CD4-positive, alpha-beta T cell (primary cell): ENCODE measurements around the gene PLAC8L1. TPM values are rescaled to one million over a fixed set of nuclear protein-coding genes. Genes with fewer than 3 reads are reported as not detected.

Experiments used
- ATAC-seq: fragments of 200-7000 bp; cut with Tn5 transposase; one replicate; pipeline ENCODE4 v1.10.0; 2022; ENCODE audit warnings: mild to moderate bottlenecking; ENCODE audit not compliant: poor library complexity
- CTCF ChIA-PET: fragments of 350-600 bp; sonication (Branson Sonifier 250); formaldehyde crosslinking; loops from one replicate; lab custom pipeline; 2021; ENCODE audit warnings: antibody characterized with exemption, inconsistent platforms; lab: Charles Lee
- POLR2A ChIA-PET: fragments of 350-600 bp; sonication (Branson Sonifier 250); formaldehyde crosslinking; loops from one replicate; lab custom pipeline; 2021; ENCODE audit warnings: antibody characterized with exemption, inconsistent platforms; lab: Charles Lee
- DNase-seq, 14 experiments: peaks; one replicate each; pipeline ENCODE4 v3.0.0-alpha.2; 2013 to 2020; ENCODE audit warnings: mixed read lengths in 2 of 14
- H3K27ac ChIP-seq, 2 donors: one replicate each; pipeline versions ENCODE4 v1.5.1 to v1.7.0; 2013; ENCODE audit warnings: low read length in 2 of 2, low read depth in 1 of 2, mild to moderate bottlenecking in 1 of 2
- H3K27me3 ChIP-seq, 2 experiments: 1 replicate in 1 of 2; 2 replicates in 1 of 2; pipeline versions ENCODE4 v1.6.1 to v1.7.0; 2013; ENCODE audit warnings: low read length in 2 of 2, control low read depth in 1 of 2, mild to moderate bottlenecking in 1 of 2, moderate library complexity in 1 of 2; ENCODE audit not compliant: insufficient read depth in 2 of 2, control insufficient read depth in 1 of 2
- H3K36me3 ChIP-seq: one replicate; pipeline ENCODE4 v1.6.1; 2013; ENCODE audit warnings: low read length, control low read depth; ENCODE audit not compliant: insufficient read depth
- H3K4me1 ChIP-seq: one replicate; pipeline ENCODE4 v1.6.1; 2013; ENCODE audit warnings: low read length, control low read depth; ENCODE audit not compliant: insufficient read depth
- H3K4me3 ChIP-seq: one replicate; pipeline ENCODE4 v1.5.1; 2013; ENCODE audit warnings: mild to moderate bottlenecking, low read length, moderate library complexity
- H3K9me3 ChIP-seq, 2 experiments: 1 replicate in 1 of 2; 2 replicates in 1 of 2; pipeline versions ENCODE4 v1.6.1 to v1.7.0; 2013; ENCODE audit warnings: low read length in 2 of 2, mild to moderate bottlenecking in 2 of 2, control low read depth in 1 of 2, moderate library complexity in 1 of 2; ENCODE audit not compliant: control insufficient read depth in 1 of 2, insufficient read depth in 1 of 2
- H3K27ac Mint-ChIP-seq: one replicate; pipeline ENCODE4 v1.8.0; 2020; ENCODE audit warnings: mixed read lengths
- H3K27me3 Mint-ChIP-seq: one replicate; pipeline ENCODE4 v1.8.0; 2021; ENCODE audit warnings: mixed read lengths
- H3K36me3 Mint-ChIP-seq: one replicate; pipeline ENCODE4 v1.8.0; 2021; ENCODE audit warnings: low read depth, mixed read lengths
- H3K4me1 Mint-ChIP-seq: one replicate; pipeline ENCODE4 v1.8.0; 2021; ENCODE audit warnings: low read depth, mixed read lengths
- H3K4me3 Mint-ChIP-seq: one replicate; pipeline ENCODE4 v1.8.0; 2020; ENCODE audit warnings: mild to moderate bottlenecking, mixed read lengths
- H3K9me3 Mint-ChIP-seq: one replicate; pipeline ENCODE4 v1.8.0; 2020; ENCODE audit warnings: mixed read lengths
- CTCF ChIP-seq: fragments of 200-600 bp; IDR thresholded peaks from one replicate; pipeline ENCODE4 v1.8.0; 2022; ENCODE audit warnings: antibody characterized with exemption, mild to moderate bottlenecking
- intact Hi-C, 2 experiments: fragments of 100-400 bp; cut with DNase I in 1 of 2; cut with micrococcal nuclease in 1 of 2; formaldehyde crosslinking; loops; one replicate each; pipeline versions ENCODE4 v1.15.1 to v1.9.0; 2023 to 2025; cut with DNase I, micrococcal nuclease
- total RNA-seq, 174 experiments: library from RNA in 2 of 174; stranded (reverse) in 2 of 174; gene quantifications; one replicate each; pipeline ENCODE4 v1.2.3 and lab custom pipeline; 2021 to 2026

Gene PLAC8L1
- total RNA-seq, 2 experiments from 2014 or later, result 0.56 TPM; not detected in 1

GRCh38 chr5:146052780-146053179, 52.6 kb downstream of the PLAC8L1 start:
- H3K4me3 ChIP-seq, result no peak overlapping the region
- H3K27ac ChIP-seq, result no peak overlapping the region

GRCh38 chr5:146051678-146052077, 53.7 kb downstream of the PLAC8L1 start:
- H3K27me3 ChIP-seq, result no peaks in the 10 kb centered on the region
- DNase-seq (no peak), ATAC-seq (no peak)
- no peak for TF ChIP-seq CTCF
- ChIA-PET CTCF (no interaction called here), POLR2A (no interaction called here)
- no peaks in the 10 kb centered on the region for H3K4me1 Mint-ChIP-seq
- H3K36me3 ChIP-seq, result no peaks in the 10 kb centered on the region
- no peak overlapping the region for H3K27ac ChIP-seq
- intact Hi-C loops, result no loop called here
- H3K4me1 ChIP-seq, result no peaks in the 10 kb centered on the region
- no peaks in the 10 kb centered on the region for H3K36me3 Mint-ChIP-seq
- H3K9me3 ChIP-seq, result no peaks in the 10 kb centered on the region
- H3K27me3 Mint-ChIP-seq, result no peaks in the 10 kb centered on the region
- no peak overlapping the region for H3K4me3 ChIP-seq
- no peaks in the 10 kb centered on the region for H3K9me3 Mint-ChIP-seq
- H3K4me3 Mint-ChIP-seq, result no peak overlapping the region
- H3K27ac Mint-ChIP-seq, result no peak overlapping the region

More at GRCh38 chr5:146052780-146053179, 52.6 kb downstream of the PLAC8L1 start:
- H3K9me3 Mint-ChIP-seq, result no peaks in the 10 kb centered on the region
- H3K27ac Mint-ChIP-seq, result no peak overlapping the region
- peaks cover 4% of the 10 kb centered on the region for H3K27me3 Mint-ChIP-seq
- CTCF ChIA-PET, result no interaction called here
- DNase-seq, result no peak
- no peak overlapping the region for H3K4me3 Mint-ChIP-seq
- no peaks in the 10 kb centered on the region for H3K36me3 Mint-ChIP-seq
- H3K36me3 ChIP-seq, result no peaks in the 10 kb centered on the region
- no peak for TF ChIP-seq CTCF
- intact Hi-C loops, result no loop called here
- no peaks in the 10 kb centered on the region for H3K4me1 ChIP-seq
- no peaks in the 10 kb centered on the region for H3K27me3 ChIP-seq
- POLR2A ChIA-PET, result no interaction called here
- H3K9me3 ChIP-seq, result no peaks in the 10 kb centered on the region
- H3K4me1 Mint-ChIP-seq, result no peaks in the 10 kb centered on the region
- no peak for ATAC-seq

GRCh38 chr5:146050086-146050485, 55.3 kb downstream of the PLAC8L1 start:
- no peak for ATAC-seq
- POLR2A ChIA-PET, result no interaction called here

More at GRCh38 chr5:146050086-146050485, 55.3 kb downstream of the PLAC8L1 start:
- H3K4me3 Mint-ChIP-seq, result no peak overlapping the region
- Histone ChIP-seq H3K27me3 (no peaks in the 10 kb centered on the region), H3K27ac (no peak overlapping the region), H3K36me3 (no peaks in the 10 kb centered on the region), H3K4me3 (no peak overlapping the region), H3K9me3 (no peaks in the 10 kb centered on the region), H3K4me1 (no peaks in the 10 kb centered on the region)
- H3K9me3 Mint-ChIP-seq, result no peaks in the 10 kb centered on the region
- no peaks in the 10 kb centered on the region for H3K4me1 Mint-ChIP-seq
- no peaks in the 10 kb centered on the region for H3K27me3 Mint-ChIP-seq
- H3K27ac Mint-ChIP-seq, result no peak overlapping the region
- DNase-seq, result no peak
- CTCF ChIA-PET, result no interaction called here
- intact Hi-C loops, result no loop called here
- no peak for TF ChIP-seq CTCF
- H3K36me3 Mint-ChIP-seq, result no peaks in the 10 kb centered on the region
